Urothelium cell line (cell line): ENCODE measurements around the gene CBX1.

Experiments used
- DNase-seq: peaks from one replicate; pipeline ENCODE4 v3.0.0; 2011; ENCODE audit warnings: low spot score, mixed read lengths
- FAIRE-seq: peaks from 2 replicates; lab custom pipeline; 2011; peaks lifted over from hg19 to GRCh38; lab: Jason Lieb, UNC

CBX1 gene

GRCh38 chr17:48101012-48101720 lies at the start of gene CBX1:
Gene CBX1, minus strand, starts transcription at chr17:48101478. Its CDS starts 24,474 bp downstream, at chr17:48077004.
- peak; percentile 95 for DNase-seq
- no peak for FAIRE-seq

GRCh38 chr17:48150597-48151001 lies 49.3 kb upstream of the CBX1 start:
- FAIRE-seq (no peak), DNase-seq (no peak)

- DNase-seq, result no peak
- FAIRE-seq, result no peak
Measured at GRCh38 chr17:48149787-48150463, 48.6 kb upstream of the CBX1 start.

- FAIRE-seq, result no peak
- DNase-seq, result peak; percentile 39
Measured at GRCh38 chr17:48148854-48149786, 47.8 kb upstream of the CBX1 start.

GRCh38 chr17:48148029-48148770 lies 46.9 kb upstream of the CBX1 start:
- FAIRE-seq, result peak; percentile 52
- DNase-seq, result no peak

GRCh38 chr17:48144976-48145798 lies 43.9 kb upstream of the CBX1 start:
- FAIRE-seq (no peak), DNase-seq (no peak)

- FAIRE-seq, result no peak
- DNase-seq, result no peak
Measured at GRCh38 chr17:48144231-48144630, 43.0 kb upstream of the CBX1 start.

- no peak for FAIRE-seq
- no peak for DNase-seq
Measured at GRCh38 chr17:48143629-48144028, 42.4 kb upstream of the CBX1 start.

GRCh38 chr17:48139944-48140343 lies 38.7 kb upstream of the CBX1 start:
- DNase-seq (no peak), FAIRE-seq (no peak)

GRCh38 chr17:48137656-48138055 lies 36.4 kb upstream of the CBX1 start:
- DNase-seq (no peak), FAIRE-seq (no peak)

- no peak for FAIRE-seq
- DNase-seq, result no peak
Measured at GRCh38 chr17:48134912-48135480, 33.7 kb upstream of the CBX1 start.

- FAIRE-seq (no peak), DNase-seq (no peak)
Measured at GRCh38 chr17:48132385-48132784, 31.1 kb upstream of the CBX1 start.

- DNase-seq, result peak; percentile 71
- no peak for FAIRE-seq
Measured at GRCh38 chr17:48131216-48131824, 30.0 kb upstream of the CBX1 start.

GRCh38 chr17:48129981-48130380 lies 28.7 kb upstream of the CBX1 start:
- no peak for DNase-seq
- no peak for FAIRE-seq

GRCh38 chr17:48128400-48128799 lies 27.1 kb upstream of the CBX1 start:
- FAIRE-seq, result no peak
- DNase-seq, result no peak

GRCh38 chr17:48127371-48128051 lies 26.2 kb upstream of the CBX1 start:
- FAIRE-seq (peak; percentile 98), DNase-seq (peak; percentile 88)

GRCh38 chr17:48126532-48126850 lies 25.2 kb upstream of the CBX1 start:
- DNase-seq (no peak), FAIRE-seq (no peak)

GRCh38 chr17:48125829-48126531 lies 24.7 kb upstream of the CBX1 start:
- FAIRE-seq (no peak), DNase-seq (no peak)
